Omental fat pad (tissue), 4 donors: ENCODE results near the gene MAP3K4. TPM values are rescaled to one million over a fixed set of nuclear protein-coding genes. Genes with fewer than 3 reads are reported as not detected.

Experiments
- ATAC-seq: fragments of 150-250 bp; one replicate; pipeline ENCODE4 v1.9.1; 2016; ENCODE audit warnings: mild to moderate bottlenecking, moderate library complexity; ENCODE audit not compliant: low FRiP score
- DNase-seq: peaks from one replicate; pipeline ENCODE4 v3.0.0-alpha.2; 2019; ENCODE audit warnings: low spot score
- total RNA-seq, 4 donors: library from RNA; depleted of rRNA; stranded (reverse); fragments of >200 nt; gene quantifications; one replicate each; pipeline ENCODE4 v1.1.0, GENCODE V29; 2016
- TF ChIP-seq, protein P1 (sequence below), 3 donors: fragments of 450-650 bp; IDR thresholded peaks; one replicate each; pipeline ENCODE4 v1.5.1; 2016 to 2017; ENCODE audit warnings: antibody characterized with exemption in 3 of 3, mild to moderate bottlenecking in 3 of 3, moderate library complexity in 2 of 3

MAP3K4 gene
- total RNA-seq, 4 donors from 2014 or later = 18.9 to 33.6 (median 25.0) TPM

DNA sequence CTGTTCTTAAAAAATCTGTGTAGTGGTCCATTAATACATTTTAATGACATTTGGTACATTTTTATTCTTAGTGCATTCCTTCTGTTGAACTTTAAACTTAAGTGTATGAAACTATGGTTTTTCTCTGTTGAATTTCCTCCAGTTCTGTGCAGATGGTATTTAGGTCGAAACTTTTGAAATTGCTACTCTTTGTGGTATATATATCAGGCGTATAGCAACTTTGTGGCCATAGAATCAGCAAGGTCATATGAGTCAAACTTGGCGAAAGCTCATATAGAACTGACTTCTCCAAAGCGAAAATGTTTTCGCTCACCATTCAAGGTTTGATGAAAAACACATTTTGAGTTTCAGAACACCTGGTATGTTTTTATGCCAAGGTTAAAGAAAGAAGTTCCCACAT lies 93.7 kb downstream of the MAP3K4 start:
- no peak for ATAC-seq
- TF ChIP-seq, protein P1, sequence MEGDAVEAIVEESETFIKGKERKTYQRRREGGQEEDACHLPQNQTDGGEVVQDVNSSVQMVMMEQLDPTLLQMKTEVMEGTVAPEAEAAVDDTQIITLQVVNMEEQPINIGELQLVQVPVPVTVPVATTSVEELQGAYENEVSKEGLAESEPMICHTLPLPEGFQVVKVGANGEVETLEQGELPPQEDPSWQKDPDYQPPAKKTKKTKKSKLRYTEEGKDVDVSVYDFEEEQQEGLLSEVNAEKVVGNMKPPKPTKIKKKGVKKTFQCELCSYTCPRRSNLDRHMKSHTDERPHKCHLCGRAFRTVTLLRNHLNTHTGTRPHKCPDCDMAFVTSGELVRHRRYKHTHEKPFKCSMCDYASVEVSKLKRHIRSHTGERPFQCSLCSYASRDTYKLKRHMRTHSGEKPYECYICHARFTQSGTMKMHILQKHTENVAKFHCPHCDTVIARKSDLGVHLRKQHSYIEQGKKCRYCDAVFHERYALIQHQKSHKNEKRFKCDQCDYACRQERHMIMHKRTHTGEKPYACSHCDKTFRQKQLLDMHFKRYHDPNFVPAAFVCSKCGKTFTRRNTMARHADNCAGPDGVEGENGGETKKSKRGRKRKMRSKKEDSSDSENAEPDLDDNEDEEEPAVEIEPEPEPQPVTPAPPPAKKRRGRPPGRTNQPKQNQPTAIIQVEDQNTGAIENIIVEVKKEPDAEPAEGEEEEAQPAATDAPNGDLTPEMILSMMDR (IDR thresholded peaks at IDR 0.05) = no peak
- no peak for DNase-seq

DNA sequence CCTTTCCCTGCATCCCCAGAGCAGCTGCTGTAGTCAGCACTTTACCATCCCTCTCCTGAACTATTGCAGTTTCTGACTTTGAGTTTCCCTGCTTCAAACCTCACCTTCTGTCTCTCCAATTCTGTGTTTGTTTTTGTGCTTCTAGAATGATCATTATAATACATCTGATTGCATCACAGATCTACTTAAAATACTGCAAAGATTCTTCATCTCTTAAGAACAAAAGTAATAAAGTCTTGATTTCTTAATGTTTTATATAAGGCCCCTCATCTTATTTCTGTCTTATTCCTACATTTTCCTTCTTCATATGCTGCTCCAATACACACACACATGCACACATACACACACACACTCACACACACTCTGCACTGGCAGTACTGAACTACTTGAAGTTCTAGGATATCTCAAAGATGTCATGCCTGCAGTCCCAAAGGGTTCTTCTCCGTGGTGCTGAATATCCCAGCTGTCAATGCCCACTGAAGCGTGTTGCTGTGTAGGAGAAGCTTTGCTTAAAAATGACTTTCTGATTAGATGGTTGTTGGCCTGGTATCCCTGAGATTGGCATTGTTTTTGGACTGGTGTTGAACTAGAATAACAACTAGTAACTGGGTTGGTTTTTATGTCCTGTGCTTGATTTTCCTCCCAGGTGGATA lies 97.2 kb downstream of the MAP3K4 start:
- TF ChIP-seq, protein P1 (IDR thresholded peaks at IDR 0.05) = no peak
- ATAC-seq = no peak
- no peak for DNase-seq

DNA sequence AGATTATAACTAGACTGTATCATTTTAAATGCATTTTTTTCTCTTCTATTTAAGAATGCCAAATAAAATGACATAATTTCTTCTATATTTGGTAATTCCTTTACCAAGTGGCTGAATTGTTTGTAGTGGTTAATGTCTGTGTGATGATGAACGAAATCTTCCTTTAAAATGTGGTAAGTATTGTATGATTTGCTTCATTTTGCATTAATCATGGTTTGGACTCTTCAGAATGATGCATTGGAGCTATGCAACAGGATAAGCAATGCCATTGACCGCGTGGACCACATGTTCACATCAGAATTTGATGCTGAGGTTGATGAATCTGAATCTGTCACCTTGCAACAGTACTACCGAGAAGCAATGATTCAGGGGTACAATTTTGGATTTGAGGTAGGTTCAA lies 99.6 kb downstream of the MAP3K4 start:
- ATAC-seq (no peak), DNase-seq (no peak)
- TF ChIP-seq, protein P1 (IDR thresholded peaks at IDR 0.05) = no peak

DNA sequence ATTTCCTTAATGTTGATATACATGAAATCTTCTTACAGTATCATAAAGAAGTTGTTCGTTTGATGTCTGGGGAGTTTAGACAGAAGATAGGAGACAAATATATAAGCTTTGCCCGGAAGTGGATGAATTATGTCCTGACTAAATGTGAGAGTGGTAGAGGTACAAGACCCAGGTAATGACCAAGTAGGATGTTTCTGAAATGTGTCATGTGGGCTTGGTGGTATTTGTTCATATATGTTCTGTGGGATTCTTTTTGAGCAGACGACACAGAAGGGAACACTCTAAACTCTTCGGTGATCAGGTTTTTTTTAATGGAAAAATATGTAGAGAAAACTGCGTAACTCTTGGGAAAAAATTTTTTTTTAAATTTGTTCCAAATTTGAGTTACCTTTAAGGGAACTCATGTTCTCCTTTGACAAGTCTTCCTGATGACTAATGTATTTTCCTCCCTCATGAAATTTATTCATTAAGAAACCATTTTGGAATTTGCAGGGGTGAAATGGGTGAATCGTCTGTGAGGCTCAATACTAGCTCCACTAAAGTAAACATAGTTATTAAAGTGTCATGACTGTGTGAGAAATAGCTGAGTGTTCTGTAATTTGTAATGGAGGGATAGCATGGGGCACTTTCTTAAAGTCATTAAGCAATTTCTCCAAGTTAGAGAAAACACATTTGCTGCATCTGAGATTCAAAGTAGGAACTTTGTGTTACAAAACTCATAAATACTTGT lies 100.6 kb downstream of the MAP3K4 start:
- TF ChIP-seq, protein P1 (IDR thresholded peaks at IDR 0.05) = no peak
- ATAC-seq (no peak), DNase-seq (no peak)

DNA sequence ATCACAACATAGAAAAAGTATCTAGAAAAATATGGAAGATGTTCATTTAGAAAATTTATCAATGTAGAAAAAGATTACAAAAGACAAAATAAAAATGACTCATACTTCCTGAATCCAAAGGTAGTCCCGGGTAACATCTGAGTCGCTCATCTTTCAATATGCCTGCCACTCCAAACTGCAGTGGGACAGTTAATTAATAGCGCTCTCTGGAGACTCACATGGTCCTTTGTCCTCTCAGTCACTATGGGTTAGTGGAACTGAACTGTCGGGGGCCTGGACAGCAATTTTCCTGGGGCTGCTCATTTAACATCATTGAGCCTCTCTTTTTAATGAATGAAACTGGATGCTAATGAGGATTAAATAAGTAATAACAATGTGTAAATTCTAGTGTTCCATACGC lies 103.4 kb downstream of the MAP3K4 start:
- TF ChIP-seq, protein P1 (IDR thresholded peaks at IDR 0.05) = no peak
- DNase-seq = no peak
- no peak for ATAC-seq

DNA sequence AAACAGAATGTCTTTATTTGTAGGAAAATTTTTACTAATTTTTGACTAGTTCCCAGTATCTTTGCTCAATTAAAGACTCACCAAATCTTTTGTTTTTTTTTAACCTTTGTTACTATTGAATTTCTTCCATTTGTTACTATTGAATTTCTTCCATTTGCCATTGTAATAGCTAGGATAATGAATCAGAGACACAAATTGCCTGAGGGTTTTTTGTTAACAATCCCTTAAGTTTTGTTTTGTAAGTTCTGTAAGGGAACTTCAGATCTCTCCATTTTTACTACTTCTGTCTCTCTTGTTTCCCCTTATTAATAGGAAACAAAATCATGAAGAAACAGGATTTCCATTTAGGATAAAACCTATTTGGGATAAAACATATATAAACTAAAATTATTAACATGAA lies 104.3 kb downstream of the MAP3K4 start:
- TF ChIP-seq, protein P1 (IDR thresholded peaks at IDR 0.05) = no peak
- ATAC-seq (no peak), DNase-seq (no peak)

DNA sequence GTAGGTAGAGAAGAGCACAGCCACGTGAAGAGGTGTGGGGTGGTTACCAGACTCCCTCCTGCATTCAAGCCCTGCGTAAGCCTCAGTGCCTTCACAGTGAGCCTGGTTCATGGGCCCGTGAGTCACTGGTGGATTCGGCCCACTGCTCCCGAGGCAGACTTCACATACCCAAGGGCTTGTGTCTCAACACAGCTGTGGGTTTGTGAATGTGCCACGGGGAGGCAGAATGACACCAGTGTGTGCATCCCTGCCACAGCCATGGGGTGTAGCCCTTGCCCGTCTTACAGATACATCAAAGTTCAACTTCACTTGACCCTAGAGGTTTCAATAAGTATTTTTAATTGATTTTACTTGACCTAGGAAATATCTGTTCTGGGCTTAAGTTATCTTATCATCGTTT lies 108.5 kb downstream of the MAP3K4 start:
- TF ChIP-seq, protein P1 (IDR thresholded peaks at IDR 0.05) = no peak
- DNase-seq = no peak
- no peak for ATAC-seq
